ENCODE data around the gene NGEF.

The NGEF gene

GRCh38 chr2:233042549-233042948, 29.5 kb upstream of the NGEF start:
- DNase-seq (ENCODE audit: low read depth) = no peak

- no peak for DNase-seq (ENCODE audit: low read depth)
These were observed 28.8 kb upstream of the NGEF start for GRCh38 chr2:233041722-233042323.

GRCh38 chr2:233040571-233040970, 27.5 kb upstream of the NGEF start:
- no peak for DNase-seq (ENCODE audit: low read depth)

- no peak for DNase-seq (ENCODE audit: low read depth)
These were observed 26.9 kb upstream of the NGEF start for GRCh38 chr2:233039846-233040530.

- no peak for DNase-seq (ENCODE audit: low read depth)
These were observed 26.3 kb upstream of the NGEF start for GRCh38 chr2:233039212-233039845.

GRCh38 chr2:233037078-233037477, 24.0 kb upstream of the NGEF start:
- no peak for DNase-seq (ENCODE audit: low read depth)

GRCh38 chr2:233036162-233036838, 23.2 kb upstream of the NGEF start:
- DNase-seq (ENCODE audit: low read depth) = no peak

GRCh38 chr2:233035426-233036161, 22.5 kb upstream of the NGEF start:
- DNase-seq (ENCODE audit: low read depth) = no peak

GRCh38 chr2:233034091-233034882, 21.2 kb upstream of the NGEF start:
- DNase-seq (ENCODE audit: low read depth) = no peak

GRCh38 chr2:233033672-233034071, 20.6 kb upstream of the NGEF start:
- no peak for DNase-seq (ENCODE audit: low read depth)

- DNase-seq (ENCODE audit: low read depth) = no peak
These were observed 19.7 kb upstream of the NGEF start, which contains the start of gene NEU2 for GRCh38 chr2:233032551-233033320. Gene NEU2, plus strand, starts transcription at chr2:233032672. Its CDS starts 0 bp downstream, at chr2:233032672.

- DNase-seq (ENCODE audit: low read depth) = no peak
These were observed 18.8 kb upstream of the NGEF start for GRCh38 chr2:233031556-233032500.

GRCh38 chr2:233029321-233029720, 16.3 kb upstream of the NGEF start:
- no peak for DNase-seq (ENCODE audit: low read depth)

- DNase-seq (ENCODE audit: low read depth) = no peak
These were observed 13.2 kb upstream of the NGEF start for GRCh38 chr2:233026198-233026813.

- DNase-seq (ENCODE audit: low read depth) = no peak
These were observed 12.7 kb upstream of the NGEF start for GRCh38 chr2:233025706-233026105.

GRCh38 chr2:233023761-233024410, 10.8 kb upstream of the NGEF start:
- no peak for DNase-seq (ENCODE audit: low read depth)

GRCh38 chr2:233023007-233023760, 10.1 kb upstream of the NGEF start:
- DNase-seq (ENCODE audit: low read depth) = no peak

GRCh38 chr2:233022561-233022960, 9.5 kb upstream of the NGEF start:
- no peak for DNase-seq (ENCODE audit: low read depth)
